ENCODE measurements around the gene ADCYAP1R1. TPM values are rescaled to one million over a fixed set of nuclear protein-coding genes. Genes with fewer than 3 reads are reported as not detected.
A peak's percentile ranks its signal among the peaks of the same experiment; 100 is the strongest.

Gene ADCYAP1R1
- total RNA-seq, 4 donors from 2014 or later, result under 0.01 to 2.7 (median 1.0) TPM

DNA sequence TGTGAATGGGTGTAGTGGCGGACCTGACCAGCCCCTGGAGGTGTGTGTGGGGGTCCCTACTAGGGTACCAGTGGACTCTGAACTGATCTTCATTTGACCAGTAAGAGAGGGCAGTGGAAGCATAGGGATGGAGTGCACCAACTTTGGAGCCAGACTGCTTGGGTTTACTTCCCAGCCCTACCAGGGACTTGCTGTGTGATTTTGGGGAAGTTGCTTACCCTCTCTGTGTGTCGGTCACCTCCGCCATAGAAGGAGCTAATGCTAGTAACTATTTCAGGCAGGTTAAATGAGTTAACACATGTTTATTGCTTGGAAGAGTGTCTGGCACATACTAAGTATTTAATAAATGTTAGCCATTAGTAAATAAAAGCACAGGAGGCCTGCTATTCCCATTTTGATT lies 6.6 kb downstream of the ADCYAP1R1 start:
- Histone ChIP-seq H3K9me3 (no peaks in the 10 kb centered on the region), H3K27ac (no peak overlapping the region), H3K36me3 (no peaks in the 10 kb centered on the region), H3K27me3 (peaks cover 0 to 13% of the 10 kb centered on the region in 2 donors), H3K4me3 (no peak overlapping the region), H3K4me1 (no peaks in the 10 kb centered on the region)
- 95% methylated on average over 3 of the region's 3 CpGs for WGBS, 2 donors
- TF ChIP-seq, protein P1, sequence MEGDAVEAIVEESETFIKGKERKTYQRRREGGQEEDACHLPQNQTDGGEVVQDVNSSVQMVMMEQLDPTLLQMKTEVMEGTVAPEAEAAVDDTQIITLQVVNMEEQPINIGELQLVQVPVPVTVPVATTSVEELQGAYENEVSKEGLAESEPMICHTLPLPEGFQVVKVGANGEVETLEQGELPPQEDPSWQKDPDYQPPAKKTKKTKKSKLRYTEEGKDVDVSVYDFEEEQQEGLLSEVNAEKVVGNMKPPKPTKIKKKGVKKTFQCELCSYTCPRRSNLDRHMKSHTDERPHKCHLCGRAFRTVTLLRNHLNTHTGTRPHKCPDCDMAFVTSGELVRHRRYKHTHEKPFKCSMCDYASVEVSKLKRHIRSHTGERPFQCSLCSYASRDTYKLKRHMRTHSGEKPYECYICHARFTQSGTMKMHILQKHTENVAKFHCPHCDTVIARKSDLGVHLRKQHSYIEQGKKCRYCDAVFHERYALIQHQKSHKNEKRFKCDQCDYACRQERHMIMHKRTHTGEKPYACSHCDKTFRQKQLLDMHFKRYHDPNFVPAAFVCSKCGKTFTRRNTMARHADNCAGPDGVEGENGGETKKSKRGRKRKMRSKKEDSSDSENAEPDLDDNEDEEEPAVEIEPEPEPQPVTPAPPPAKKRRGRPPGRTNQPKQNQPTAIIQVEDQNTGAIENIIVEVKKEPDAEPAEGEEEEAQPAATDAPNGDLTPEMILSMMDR (IDR thresholded peaks at IDR 0.05), result no peak
- no peak for DNase-seq (ENCODE audit: low spot score in 2 of 2)

DNA sequence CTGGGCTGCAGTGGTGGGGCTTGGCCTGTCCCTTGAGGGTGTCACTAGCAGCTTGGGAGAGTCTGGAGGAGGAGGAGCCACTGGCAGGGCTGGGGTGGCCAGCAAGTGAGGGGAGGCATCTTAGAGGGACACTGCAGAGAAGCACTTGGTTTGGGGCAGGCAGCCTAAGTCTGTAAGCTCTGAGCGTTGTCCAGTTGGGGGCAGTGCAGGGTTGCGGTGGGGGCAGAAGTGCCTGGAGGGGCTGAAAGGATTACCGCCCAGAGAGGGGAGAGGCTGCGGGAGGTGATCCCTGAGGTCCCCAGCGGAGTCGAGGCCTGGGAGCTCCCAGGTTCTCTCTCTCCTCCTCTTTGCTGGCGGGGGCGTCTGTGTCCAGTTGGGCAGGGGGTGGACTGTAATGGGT lies 7.4 kb downstream of the ADCYAP1R1 start:
- Histone ChIP-seq H3K27ac (no peak overlapping the region), H3K9me3 (no peaks in the 10 kb centered on the region), H3K4me1 (no peaks in the 10 kb centered on the region), H3K4me3 (no peak overlapping the region), H3K27me3 (peaks cover 0 to 5% of the 10 kb centered on the region in 2 donors), H3K36me3 (no peaks in the 10 kb centered on the region)
- DNase-seq (ENCODE audit: low spot score in 2 of 2), result no peak
- WGBS, 2 donors, result 62 to 70% methylated on average over 8 of the region's 8 CpGs
- no peak for TF ChIP-seq POLR2A (IDR thresholded peaks at IDR 0.05)
- TF ChIP-seq EP300 (IDR thresholded peaks at IDR 0.05), result no peak
- TF ChIP-seq, protein P1 (IDR thresholded peaks at IDR 0.05), result no peak

DNA sequence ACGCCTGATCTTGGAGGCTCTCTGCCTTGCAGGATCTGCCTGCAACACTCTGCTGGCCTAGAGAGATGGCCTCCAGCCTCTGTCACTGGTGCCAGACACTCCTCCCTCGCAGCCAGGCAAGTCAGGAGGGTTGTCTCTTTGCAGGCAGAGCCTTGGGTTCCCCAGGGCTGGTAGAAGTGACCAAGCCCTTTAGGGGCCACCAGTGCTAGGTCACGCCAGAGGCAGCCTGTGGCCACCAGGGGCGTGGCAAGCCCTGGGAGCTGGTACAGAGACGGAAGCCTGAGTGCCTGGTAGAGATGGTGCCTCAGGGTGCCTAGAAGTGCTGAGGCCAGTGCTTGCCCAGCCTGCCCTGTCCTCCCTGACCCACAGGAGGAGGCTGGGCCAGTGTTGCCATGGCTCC lies 9.1 kb downstream of the ADCYAP1R1 start:
- Histone ChIP-seq H3K27me3 (no peaks in the 10 kb centered on the region), H3K4me1 (no peaks in the 10 kb centered on the region), H3K36me3 (no peaks in the 10 kb centered on the region), H3K9me3 (no peaks in the 10 kb centered on the region), H3K4me3 (no peak overlapping the region), H3K27ac (no peak overlapping the region)
- TF ChIP-seq, protein P1 (IDR thresholded peaks at IDR 0.05), result peak in 1 of 5 experiments; percentile 7
- TF ChIP-seq EP300 (IDR thresholded peaks at IDR 0.05), result no peak
- no peak for DNase-seq (ENCODE audit: low spot score in 2 of 2)
- WGBS, 2 donors, result 73 to 79% methylated on average over 2 to 5 of the region's 5 CpGs

DNA sequence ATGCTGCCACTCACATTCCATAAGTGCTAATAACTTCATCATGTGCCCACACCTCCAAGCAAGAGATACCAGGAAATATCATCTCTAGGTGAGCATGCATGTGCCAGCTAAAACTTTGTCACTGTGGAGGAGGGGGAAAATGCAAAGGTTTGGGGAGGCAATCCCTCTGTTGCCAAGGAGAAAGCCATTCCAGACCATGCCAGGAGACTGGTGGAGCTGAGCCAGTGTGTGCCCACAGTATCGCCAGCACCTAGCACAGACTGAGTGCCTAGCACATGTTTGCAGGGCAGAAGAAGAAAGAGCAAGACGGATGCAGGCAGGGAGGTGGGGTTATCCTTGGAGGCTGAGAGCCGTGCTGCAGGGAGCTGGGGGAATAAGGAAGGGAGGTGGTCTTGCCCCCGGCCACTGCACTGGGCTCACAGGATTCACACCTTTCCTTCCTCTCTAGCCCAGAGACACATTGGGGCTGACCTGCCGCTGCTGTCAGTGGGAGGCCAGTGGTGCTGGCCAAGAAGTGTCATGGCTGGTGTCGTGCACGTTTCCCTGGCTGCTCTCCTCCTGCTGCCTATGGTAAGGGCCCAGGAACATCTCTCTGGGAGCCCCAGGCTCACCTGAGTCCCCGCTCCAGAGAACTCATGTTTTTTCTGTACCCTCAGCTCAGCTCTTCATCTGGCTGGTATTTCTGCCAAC lies 10.8 kb downstream of the ADCYAP1R1 start:
- WGBS, 2 donors, result 77 to 78% methylated on average over 8 of the region's 8 CpGs
- Histone ChIP-seq H3K27me3 (no peaks in the 10 kb centered on the region), H3K27ac (no peak overlapping the region), H3K36me3 (no peaks in the 10 kb centered on the region), H3K4me1 (no peaks in the 10 kb centered on the region), H3K9me3 (no peaks in the 10 kb centered on the region), H3K4me3 (no peak overlapping the region)
- no peak for DNase-seq (ENCODE audit: low spot score in 2 of 2)
- TF ChIP-seq EP300 (IDR thresholded peaks at IDR 0.05) (no peak), POLR2A (IDR thresholded peaks at IDR 0.05) (no peak)
- TF ChIP-seq, protein P1 (IDR thresholded peaks at IDR 0.05), result no peak

DNA sequence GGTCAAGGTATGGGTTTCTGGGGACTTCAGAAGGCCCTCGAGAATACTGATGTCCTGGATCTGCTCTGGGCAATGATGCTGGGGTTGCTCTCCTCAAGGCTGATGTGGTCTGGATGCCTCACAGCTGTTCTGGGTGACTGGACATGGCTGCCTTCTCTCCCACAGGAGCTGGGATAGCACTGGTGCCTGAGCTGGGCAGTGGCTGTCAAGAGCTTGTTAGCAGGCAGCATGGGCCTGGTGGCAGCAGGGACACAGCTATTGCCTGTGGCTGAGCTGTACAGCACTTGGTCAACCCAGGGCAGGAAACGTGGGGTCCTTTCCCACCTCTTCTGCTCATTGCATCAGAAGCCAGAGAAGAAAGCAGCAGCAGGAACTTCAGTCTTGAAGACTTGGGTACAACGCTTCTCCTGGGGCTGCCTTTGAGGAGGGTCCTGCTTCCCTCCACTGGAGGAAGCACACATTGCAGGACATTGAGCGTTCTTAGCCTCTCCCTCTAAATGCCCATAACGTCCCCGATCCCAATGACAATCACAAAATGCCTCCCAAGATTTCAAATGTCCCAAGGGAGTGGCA lies 13.0 kb downstream of the ADCYAP1R1 start:
- Histone ChIP-seq H3K4me3 (no peak overlapping the region), H3K36me3 (no peaks in the 10 kb centered on the region), H3K9me3 (no peaks in the 10 kb centered on the region), H3K4me1 (no peaks in the 10 kb centered on the region), H3K27me3 (no peaks in the 10 kb centered on the region), H3K27ac (no peak overlapping the region)
- WGBS, 2 donors, result 48 to 72% methylated on average over 5 to 6 of the region's 6 CpGs
- TF ChIP-seq POLR2A (IDR thresholded peaks at IDR 0.05) (no peak), EP300 (IDR thresholded peaks at IDR 0.05) (no peak)
- TF ChIP-seq, protein P1 (IDR thresholded peaks at IDR 0.05), result no peak
- DNase-seq (ENCODE audit: low spot score in 2 of 2), result no peak

Measured in tibial nerve (tissue), 4 donors.